DMS153 (cell line): Measurements from ENCODE around the gene ILKAP.
"Not testable (repeated sequence)": the region's sequence is repeated elsewhere in the genome, so short reads cannot be mapped to it uniquely, and the experiment has no call there.

Source experiments
- DNase-seq: peaks from one replicate; lab custom pipeline; 2025; lab: John Stamatoyannopoulos, UW

Gene ILKAP

GRCh38 chr2:238187618-238188548 lies 15.6 kb downstream of the ILKAP start:
- no peak for DNase-seq

GRCh38 chr2:238183821-238184220 lies 19.7 kb downstream of the ILKAP start:
- no peak for DNase-seq

DNA sequence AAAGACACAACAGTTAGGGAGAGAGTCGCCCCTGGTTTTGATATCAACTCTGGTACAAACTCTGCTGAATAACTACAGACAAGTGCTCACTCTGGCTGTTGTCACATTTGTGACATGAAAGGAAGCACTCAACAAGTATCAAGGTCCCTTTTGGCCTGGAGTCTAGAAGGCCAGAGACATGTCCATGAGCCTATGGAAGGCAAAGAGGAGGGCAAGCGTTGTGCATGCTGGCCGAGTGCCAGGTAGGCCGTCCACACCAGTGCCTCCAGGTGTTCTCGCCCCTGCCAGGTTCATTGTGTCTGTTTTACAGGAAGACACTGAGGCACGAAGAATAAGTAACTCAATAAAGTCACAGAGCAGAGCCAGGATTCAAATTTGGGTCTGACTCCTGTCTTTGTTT lies 21.1 kb downstream of the ILKAP start:
- no peak for DNase-seq

DNA sequence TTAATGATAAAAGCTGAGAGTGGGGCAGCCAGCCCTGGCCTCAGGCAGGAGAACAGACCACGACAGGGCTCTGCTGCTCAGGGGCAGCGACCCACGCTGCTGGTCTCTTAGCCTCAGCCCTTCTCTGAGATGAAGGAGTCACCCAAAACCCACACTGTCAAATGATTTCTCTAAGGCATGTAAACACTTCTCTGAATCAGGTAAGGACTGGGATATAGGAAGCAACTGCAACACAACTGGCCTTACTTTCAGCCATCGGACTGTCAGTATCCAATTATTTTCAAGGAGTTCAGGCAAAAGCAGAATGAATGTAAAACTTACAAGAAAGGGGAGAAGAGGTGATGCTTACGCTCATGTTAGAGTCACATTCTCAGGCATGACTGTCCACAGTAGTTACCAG lies 22.9 kb downstream of the ILKAP start:
- DNase-seq = no peak

- no peak for DNase-seq
Measured at GRCh38 chr2:238176613-238177012, 26.9 kb downstream of the ILKAP start.

DNA sequence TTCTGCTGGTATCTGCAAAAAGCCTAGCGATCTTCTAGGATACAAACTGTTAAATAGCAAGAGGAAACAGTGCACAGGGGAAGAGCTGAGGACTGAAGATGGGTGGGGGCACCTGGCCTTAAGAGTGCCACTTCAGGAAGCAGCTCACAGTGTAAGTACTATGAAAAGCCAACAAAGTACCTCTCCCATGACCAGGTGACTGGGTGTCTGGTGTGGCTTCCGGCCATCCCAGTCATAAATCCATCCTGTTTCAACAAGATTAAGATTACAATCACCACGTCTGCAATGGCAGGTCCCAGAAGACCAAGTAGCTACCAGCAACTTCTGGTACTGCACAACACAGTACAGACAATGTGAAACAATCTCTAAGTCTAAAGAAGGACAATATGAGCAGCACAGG lies 28.8 kb downstream of the ILKAP start:
- DNase-seq = peak; percentile 84

DNA sequence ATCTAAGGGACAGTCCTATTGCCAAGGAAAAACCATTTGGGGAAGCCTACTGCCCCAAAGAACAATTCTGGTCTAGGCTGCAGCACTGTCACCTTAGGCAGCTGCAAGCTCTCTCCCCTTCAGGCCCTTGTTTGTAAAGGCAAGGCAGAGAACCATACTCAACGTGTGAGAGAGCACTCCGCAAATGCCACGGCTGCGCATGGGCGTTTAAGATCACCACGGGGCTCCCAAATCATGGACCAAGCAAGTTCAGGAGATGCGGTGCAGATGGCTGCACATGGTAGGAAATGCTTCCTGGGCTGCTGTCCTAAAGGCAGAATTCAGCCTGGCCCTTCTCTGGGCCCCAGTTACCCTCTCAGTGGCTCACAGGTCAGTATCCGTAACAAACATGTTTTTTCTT lies 29.2 kb downstream of the ILKAP start:
- DNase-seq = no peak

GRCh38 chr2:238173692-238174091 lies 29.8 kb downstream of the ILKAP start:
- DNase-seq = no peak

- DNase-seq = no peak
Measured at GRCh38 chr2:238172439-238172838, 31.1 kb downstream of the ILKAP start.

GRCh38 chr2:238171575-238172187 lies 31.8 kb downstream of the ILKAP start:
- no peak for DNase-seq

DNA sequence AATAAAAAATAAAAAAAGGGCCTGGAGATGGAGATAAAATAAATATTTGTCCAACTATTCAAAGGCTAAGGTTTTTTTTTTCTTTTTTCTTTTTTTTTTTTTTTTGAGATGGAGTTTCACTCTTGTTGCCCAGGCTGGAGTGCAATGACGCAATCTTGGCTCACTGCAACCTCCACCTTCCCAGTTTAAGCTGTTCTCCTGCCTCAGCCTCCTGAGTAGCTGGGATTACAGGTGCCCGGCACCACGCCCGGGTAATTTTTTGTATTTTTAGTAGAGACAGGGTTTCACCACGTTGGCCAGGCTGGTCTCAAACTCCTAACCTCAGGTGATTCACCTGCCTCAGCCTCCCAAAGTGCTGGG lies 32.4 kb downstream of the ILKAP start:
- DNase-seq = not testable (repeated sequence)

DNA sequence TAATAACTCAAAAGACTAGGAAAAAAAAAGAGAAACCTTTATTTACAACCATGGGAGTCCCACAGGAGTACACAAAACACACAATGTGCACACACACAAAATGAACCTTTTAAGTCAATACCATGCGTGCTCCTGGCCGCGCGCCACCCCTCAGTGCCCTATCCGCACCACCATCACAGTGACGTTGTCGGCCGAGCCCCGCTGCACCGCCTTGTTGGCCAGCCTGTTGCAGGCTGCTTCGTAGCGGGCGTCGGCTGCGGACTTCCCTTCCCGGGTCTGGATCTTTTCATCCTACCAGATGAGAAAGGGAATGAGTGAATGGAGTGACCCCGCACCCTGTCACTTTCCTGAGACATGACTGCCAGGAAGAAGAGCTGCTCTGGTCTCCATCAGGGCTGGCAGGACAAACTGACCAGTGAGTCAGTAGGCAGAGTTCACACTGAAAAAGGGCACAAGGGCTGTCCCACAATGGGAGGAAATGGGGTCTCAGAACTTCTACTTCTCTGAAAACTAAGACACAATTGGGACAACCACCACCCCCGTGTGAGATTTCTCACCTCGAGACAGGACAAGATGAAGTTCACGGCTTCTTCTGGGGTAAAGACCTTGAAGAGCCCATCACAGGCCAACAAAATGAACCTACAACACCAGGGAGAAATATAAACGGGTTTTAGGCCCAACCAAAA lies 33.0 kb downstream of the ILKAP start:
- DNase-seq = peak; percentile 55

GRCh38 chr2:238169708-238170251 lies 33.7 kb downstream of the ILKAP start:
- no peak for DNase-seq

- DNase-seq = peak; percentile 34
Measured at GRCh38 chr2:238169048-238169707, 34.3 kb downstream of the ILKAP start.

GRCh38 chr2:238168196-238169047 lies 35.1 kb downstream of the ILKAP start:
- DNase-seq = no peak

GRCh38 chr2:238167761-238168160 lies 35.7 kb downstream of the ILKAP start:
- DNase-seq = no peak

DNA sequence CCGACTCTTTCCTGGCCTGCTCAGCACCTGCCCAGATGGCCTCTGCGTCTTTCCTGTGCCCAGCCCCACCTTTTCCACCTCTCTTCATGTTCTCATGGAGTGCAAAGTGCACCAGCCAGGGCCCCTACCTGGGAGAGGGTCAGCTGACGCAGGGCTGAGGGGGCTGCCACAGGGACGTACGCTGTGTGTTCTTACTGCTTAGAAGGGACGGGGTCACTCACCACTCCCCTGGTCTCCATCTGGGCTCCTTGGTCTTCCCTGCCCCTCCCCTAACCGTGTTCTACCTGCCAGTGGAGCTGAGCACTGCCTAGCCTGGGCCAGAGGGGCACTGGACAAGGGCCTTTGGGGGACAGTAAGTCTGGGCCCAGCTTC lies 36.2 kb downstream of the ILKAP start:
- no peak for DNase-seq

DNA sequence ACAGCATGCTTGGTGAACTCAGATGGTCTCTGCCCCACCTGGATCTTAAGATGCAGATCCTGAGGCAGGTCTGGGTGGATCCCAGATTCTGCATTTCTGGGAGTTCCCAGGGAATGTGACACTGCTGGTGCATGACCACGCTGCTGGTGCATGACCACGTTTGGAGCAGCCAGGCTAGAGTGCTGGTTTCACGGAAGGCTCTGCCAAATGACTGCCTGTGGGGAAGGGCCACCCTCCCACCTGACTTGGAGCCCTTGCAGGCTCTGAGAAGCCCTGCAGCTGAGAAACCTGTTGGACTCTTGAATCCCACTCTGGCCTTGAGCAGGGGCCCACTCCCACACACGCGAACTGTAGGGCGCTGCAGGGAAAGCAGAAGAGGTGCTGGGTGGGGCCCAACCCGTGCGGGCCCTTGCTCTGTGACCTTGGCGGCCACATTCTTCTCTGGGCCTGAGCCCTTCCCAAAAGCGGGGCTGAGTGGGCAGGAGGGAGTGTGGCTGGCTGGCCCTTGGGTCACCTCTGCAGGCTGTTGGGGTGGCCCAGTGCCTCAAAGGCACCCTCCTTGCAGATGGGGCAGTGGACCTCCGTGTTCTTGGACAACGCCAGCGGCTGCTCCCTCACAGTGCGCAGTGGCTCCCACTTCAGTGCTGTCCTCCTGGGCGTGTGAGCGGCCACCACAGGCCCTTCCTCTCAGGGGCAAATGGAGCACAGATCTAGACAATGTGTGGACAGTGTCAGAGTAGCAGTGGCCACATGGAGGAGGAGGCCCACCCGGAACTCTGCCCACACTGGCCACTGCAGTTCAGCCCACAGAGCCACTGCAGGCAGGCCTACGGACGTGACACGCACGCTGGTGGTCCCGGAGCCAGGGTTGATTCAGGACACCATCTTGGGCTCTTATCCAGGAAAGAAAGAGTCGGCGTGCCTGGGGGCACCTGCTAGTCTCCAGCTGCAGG lies 36.8 kb downstream of the ILKAP start:
- no peak for DNase-seq

GRCh38 chr2:238165288-238165921 lies 38.1 kb downstream of the ILKAP start:
- DNase-seq = no peak

DNA sequence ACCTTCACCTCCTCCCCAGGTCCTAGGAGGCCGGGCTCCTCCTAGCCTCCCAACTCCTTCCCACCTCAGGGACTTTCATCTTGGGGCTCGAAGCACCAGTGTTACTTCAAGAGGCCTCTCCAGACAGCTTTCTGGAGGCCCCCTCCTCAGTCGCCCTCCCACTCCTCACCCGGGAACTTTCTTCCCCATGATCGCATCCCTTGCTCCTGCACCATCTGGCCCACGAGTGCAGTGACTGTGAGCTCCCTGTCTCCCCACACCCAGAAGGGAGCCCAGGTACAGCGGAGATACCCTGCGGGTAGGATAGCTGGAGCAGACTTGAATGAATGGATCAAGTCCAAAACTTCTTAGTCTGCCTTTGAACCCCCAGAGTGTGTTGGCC lies 38.6 kb downstream of the ILKAP start:
- no peak for DNase-seq
